GM15510 (cell line): Measurements from ENCODE around the gene ANKS1A.

Source experiments
- POLR2A ChIP-seq: IDR thresholded peaks from 3 replicates; pipeline ENCODE4 v1.6.1; 2011; ENCODE audit warnings: borderline replicate concordance; ENCODE audit not compliant: insufficient read length; ENCODE audit errors: extremely low read depth

ANKS1A gene

DNA sequence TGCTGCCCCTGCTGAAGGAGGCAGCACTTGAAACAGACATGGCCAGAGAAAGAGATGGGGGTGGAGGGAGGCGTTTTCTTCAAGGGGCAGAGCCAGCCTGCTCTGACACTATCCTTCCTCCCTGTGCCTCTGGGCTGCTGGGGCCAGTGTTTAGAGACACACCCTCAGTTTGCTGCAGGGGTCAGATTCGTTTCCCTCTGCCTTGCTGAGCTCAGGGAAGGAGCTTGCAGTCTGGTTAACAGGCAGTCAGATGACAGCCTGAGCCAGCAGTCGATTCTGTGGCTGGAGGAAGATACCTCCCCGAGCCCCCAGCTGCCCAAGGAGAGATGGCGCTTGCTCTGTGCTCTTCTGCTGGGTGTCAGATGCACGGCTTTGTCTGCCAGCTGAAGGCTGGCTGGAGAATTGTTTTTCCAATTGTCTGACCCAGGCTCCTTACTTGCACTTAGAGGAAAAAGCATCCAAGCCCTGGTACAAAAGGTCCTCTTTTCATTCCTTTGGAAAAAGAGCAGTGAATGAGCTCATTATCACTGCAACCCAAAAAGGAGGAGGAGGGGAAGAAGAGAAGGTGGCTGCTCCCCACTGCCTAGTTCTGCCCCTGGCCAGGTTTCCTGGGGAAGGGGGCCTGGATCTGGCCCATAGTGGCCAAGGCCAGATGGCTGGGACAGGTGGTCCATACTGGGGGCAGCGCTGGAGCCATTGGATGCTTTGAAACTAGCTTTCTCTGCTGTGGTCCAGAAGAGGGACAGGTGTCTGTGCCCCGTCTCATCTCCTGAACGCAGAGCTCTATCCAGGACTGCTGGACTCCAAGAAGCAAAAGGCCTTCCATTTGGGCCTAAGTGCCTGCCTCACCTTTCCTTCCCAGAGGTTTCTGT lies 163.9 kb downstream of the ANKS1A start:
- no peak for TF ChIP-seq POLR2A

DNA sequence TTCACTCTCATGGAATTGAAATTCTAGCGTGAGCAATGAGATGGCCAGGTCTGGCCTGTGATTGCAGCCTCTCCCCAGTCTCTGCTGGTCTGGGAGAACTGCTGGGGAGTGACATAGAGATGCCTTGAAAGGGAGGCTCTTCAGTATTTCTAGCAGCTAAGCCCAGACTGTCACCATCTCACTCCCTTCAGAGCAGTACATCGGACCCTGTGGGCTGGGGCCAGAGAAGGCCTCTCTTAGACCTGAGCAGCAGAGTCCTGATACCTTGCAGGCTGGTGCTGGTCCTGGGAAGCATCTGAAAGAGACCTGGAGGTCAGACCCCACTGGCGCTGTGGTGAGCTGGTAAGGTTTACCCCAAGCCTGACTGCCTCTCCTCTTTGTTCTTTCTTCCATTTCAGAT lies 164.6 kb downstream of the ANKS1A start:
- TF ChIP-seq POLR2A = no peak

DNA sequence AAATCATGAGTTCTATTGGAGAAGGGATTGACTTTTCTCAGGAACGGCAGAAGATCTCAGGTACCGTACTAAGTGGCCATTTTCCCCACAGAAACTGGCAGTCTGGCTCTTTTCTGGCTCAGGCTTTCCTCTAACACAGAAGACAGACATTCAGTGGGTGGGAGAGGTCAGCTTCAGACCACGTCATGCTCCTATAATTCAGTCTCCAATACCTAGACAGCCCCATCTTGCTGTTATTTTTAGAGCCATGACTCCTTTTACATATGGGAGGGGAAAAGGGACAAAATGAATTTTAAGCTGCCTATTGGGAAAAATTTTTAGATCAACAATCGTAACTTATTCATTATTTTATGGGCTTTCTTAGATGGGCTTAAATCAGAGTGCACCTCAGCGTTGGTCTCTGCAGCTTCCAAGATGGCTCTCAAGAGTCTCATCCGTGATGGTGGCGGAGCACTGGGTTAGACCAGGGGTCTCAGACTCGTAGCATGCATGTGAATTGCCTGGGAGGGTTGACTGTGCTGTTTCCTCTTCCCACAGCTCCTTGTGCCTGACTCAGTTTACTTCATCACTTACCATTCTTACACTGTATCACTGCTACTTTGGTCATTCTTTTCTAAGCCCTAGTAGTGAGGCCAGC lies 165.2 kb downstream of the ANKS1A start:
- no peak for TF ChIP-seq POLR2A

DNA sequence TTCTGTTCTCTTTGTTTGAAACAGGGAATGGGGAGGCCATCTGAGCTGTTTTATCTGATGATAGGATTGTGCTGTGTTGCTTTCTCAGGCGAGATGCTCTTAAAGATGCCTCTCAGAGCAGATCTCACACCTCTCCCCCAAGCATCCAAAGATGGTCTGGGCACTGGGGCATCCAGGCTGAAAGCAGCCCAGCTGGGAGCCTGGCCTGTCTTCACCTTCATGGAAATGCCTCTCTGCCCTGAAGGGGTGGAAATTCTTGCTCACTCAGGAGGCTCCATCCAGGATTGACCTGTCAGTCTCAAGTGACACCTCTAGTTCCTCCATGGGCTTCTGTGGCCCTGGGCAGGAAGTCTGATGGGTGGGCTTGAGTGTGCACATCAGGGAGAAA lies 165.7 kb downstream of the ANKS1A start:
- TF ChIP-seq POLR2A = no peak

DNA sequence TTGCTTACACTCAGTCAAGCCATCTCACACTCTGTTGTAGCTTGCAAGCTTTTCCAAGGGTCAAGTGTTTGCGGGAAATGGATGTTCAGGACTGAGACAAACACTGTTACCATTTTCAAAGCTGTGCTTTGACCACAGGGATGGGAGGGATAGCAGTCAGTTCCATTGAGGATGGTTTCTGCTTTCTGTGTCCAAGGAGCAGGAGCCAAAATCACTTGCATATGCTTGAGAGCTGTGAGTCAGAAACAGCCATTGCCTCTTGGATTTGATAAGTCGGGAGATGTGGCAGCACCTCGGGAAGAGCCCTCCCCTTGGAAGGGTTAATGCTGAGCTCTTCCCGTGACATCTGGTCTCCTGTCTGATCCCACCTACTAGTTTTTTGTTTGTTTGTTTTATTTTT lies 166.8 kb downstream of the ANKS1A start:
- TF ChIP-seq POLR2A = no peak

DNA sequence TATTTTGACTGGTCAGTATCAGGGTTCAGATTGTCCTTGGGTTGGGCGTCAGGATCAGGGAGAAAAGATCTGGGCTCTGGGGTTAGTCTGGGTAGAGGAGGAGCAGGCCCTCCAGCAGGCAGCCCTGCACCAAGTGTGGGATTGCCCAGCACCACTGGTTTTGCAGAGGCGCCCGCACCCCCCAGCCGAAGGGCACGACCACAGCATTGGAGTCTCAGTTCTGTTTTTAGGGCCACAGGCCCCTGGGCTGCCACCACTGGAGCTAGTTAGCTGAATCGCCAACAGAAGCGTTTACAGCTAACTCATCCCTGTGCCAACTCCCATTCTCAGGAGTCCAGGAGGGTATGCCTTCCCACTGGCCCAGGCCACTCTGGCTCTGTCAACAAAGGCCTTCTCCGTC lies 167.9 kb downstream of the ANKS1A start:
- TF ChIP-seq POLR2A = no peak

DNA sequence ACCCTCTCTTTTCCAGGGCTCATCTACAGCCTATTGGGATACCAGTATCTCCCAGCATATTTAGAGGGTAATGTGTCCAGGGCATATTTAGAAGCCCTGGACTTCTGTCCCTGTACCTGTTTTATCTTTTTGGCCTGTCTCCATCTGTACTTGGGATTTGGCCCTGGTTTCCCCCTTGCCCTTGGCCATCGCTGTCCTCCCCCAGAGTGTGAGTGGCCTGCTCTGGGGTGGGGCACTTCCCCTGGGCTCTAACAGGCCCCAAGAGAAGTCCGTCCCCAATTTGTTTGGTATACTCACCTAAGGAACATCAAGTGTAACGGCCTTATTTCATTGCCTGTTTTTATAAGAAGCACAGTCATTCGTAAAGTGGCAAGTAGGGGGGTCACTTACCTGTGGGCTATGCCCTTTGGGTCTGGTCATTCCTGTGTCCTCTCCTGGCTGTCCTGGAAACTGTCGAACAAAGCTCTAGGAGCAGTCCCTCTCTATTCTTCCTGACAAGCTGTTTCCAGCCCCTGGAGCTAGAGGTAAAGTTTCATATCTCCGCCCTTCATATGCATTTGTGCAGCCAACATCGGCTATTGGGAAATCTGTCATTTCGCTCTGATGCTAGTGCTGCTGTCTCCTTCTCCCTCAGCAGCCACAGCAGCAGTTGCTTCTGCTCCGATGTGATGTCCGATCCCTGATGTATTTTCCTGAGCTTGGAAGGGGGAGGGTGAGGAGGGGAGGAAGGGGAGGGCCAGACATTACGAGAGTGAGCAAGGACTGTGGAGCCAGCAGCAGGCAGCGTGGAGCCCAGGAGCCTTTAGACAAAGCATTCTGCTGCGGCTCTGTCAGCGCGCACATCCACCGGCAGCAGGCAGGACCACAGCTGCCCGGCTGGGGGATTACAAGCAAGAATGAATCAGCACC lies 168.6 kb downstream of the ANKS1A start:
- no peak for TF ChIP-seq POLR2A

DNA sequence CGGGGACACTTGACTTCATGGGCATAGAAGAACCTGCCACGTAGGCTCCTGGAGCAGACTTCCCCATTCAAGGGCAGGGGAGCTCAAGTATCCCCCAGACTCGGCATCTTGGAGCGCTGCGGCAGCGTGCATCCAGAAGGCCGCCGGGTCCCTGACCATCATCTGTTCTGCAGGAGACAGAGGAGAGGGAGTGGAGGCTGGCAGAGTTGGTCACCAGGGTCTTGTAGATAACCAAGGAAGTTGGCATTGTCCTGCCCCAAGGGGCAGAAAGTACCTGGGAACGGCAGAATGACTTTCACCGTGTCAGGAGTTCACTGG lies 169.3 kb downstream of the ANKS1A start:
- no peak for TF ChIP-seq POLR2A

DNA sequence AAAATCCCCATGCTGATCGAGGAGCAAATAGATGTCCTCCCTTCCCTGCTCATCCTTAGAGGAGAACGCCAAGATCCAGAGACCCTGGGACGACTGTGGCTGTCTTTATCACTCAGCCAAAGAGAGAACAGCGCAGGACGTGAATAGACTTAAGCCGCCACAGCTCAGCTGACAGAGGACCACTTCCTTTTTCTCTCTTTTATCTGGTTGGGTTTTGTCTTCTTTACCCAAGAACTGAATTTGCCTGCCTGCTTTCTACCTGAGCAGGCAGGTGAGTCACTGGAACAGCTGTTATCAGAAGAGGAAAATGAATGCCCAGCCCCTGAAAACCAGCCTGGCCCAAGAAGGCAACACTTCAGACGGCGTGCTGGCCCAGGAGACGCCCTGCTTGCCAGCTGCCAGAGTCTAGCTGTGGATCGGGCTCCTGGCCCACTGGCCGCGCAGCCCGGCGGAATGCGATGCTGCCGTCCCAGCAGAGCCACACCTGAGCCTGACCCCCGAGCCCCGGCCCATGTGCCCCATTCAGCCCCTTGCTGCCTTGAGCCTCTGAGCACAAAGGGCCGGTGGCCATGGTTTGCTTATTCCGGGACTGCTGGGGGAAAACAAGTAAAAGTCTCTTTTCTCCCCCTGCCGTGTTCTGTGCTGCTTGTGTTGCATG lies 169.9 kb downstream of the ANKS1A start:
- no peak for TF ChIP-seq POLR2A

DNA sequence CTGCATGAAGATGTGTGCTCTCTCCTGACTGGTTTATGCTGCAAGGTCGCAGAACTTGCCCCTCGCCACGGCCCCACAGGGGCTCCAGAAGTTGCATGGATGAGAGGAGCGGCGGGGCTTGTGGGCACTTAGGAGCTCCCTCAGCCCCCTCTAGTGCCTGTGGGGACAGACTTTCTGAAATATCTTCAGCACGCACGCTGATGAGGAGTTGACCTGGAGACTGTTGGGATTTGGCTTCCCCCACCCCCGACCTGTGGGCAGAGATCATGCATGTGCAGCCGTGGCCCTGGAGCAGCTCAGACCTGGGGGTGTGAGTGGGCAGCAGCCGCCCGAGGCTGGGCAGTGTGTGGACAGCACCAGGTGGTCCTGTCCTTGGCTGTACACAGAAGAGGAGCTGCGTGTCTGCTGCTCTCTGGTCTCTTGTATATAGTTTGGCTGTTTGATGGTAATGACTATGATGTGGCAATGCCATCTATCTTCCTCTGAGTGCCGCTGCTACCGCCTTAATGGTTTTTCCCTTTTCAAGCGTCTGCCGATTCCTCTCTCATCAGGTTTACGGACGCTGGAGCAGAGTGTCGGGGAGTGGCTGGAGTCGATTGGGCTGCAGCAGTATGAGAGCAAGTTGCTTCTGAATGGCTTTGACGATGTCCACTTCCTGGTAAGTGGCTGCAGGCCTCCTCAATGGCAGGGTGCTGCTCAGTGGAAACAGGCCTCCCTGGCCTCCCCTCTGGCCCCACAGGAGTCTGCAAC lies 170.7 kb downstream of the ANKS1A start:
- TF ChIP-seq POLR2A = no peak

DNA sequence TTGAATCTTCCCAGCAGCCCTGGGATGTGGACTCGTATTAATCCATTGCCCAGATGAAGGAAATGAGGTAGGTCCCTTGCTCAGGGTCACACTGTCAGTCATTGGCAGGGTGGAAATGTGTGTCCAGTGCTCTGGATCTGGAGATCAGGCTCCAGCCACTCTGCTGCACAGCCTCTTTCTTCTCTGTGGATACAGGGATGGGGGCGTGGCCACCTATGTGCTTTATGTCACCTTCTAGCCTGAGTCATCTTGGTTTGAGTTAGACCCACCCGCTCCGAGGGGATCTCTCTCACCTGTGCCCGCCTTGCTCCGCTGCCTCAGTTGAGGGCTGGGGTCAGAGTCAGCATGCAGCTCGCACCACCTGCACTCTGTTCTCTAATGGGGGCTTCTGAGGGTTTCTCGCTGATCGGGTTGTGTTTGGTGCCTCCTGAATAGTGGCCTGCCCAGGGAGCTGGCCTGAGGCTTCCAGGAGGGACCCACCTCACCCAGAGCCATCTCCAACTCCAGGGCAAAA lies 172.1 kb downstream of the ANKS1A start:
- TF ChIP-seq POLR2A = no peak

DNA sequence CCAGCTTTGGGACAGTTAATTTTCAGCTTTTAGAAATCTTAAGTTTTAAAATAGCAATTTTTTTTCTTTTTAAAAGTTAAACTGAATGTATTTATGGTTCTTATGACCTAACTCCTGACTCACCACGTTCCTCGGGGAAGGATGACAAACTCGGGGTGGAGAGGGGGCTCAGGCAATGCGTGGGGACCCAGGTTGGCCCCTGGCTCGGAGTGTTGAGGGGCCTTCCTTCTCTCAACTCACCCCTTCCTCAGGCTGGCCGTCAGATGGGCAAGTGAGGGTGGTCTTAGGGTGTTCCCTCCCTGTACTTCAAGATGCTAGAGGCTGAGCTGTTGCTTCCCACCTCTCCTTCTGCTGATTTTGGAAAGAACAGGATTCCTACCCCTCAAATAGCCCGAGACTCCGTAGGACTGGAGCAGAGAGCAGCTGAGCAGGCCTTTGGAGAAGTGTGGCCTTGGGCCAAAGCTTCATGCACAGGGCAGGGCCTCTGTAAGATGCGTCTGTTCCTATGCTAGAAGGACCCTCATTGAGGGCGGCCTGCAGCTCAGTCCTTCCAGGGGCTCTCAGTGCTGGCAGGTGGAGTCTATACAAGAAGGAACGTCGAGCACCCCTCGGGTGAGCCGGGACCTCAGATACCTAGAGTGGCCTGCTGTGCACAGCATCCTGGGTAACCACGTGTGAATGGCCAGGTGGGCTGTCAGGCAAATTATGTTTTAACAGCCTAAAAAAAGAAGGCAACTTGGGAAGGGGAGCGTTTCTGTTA lies 172.8 kb downstream of the ANKS1A start:
- no peak for TF ChIP-seq POLR2A
